GM12891 (cell line): ENCODE results near the gene HSFX2.

ENCODE experiments used
- PAX5 ChIP-seq: IDR thresholded peaks from 2 replicates; pipeline ENCODE4 v1.6.1; 2011; ENCODE audit warnings: low read length, moderate library complexity, mild to moderate bottlenecking; ENCODE audit not compliant: insufficient read depth, severe bottlenecking
- POLR2A ChIP-seq: IDR thresholded peaks from 2 replicates; pipeline ENCODE4 v1.6.1; 2011; ENCODE audit warnings: low read depth, low read length, control low read depth
- POLR2AphosphoS5 ChIP-seq: IDR thresholded peaks from 2 replicates; pipeline ENCODE4 v1.6.1; 2011; ENCODE audit warnings: low read depth, low read length, control low read depth
- POU2F2 ChIP-seq: IDR thresholded peaks from 2 replicates; pipeline ENCODE4 v1.6.1; 2011; ENCODE audit warnings: low read depth, mild to moderate bottlenecking, control low read depth, low read length, moderate library complexity
- SPI1 ChIP-seq: IDR thresholded peaks from 2 replicates; pipeline ENCODE4 v1.6.1; 2011; ENCODE audit warnings: low read depth, low read length, control low read depth
- TAF1 ChIP-seq: IDR thresholded peaks from 2 replicates; pipeline ENCODE4 v1.6.1; 2011; ENCODE audit warnings: low read depth, low read length, control low read depth

DNA sequence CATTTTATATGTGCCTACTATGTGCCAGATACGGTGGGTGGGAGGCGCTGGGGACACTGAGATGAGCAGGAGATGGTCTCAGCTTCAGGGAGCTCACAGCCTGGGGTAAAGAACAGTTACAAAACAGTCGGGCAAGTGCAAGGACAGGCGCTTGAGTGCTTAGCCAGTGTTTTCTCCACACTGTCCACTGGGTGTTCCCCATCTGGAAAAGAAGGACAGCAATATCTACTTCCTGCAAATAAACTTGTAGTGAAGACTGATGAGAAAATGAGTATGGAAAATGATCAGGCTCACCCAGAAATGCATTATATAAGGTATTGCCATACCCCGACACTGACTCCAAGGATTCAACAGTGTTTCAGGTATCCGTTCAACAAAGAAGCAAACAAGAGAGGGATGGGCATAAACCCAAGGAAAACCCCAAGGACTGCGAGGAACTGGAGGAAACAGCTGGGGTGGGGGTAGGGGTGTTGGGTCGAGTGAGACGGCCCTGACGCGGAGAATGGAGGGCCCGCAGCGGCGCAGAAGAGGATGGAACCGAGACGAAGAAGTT is 35.6 kb upstream of the HSFX2 start:
- no peak for TF ChIP-seq POLR2A
- TF ChIP-seq POLR2AphosphoS5: no peak
- no peak for TF ChIP-seq PAX5
- TF ChIP-seq TAF1: no peak
- no peak for TF ChIP-seq SPI1
- TF ChIP-seq POU2F2: no peak
